Peyer's patch (tissue), 4 donors: ENCODE data around the gene DUSP28.

Experiments used
- POLR2A ChIP-seq, 2 donors: fragments of 450-650 bp; IDR thresholded peaks; one replicate each; pipeline ENCODE4 v1.5.1; 2017; ENCODE audit warnings: antibody characterized with exemption in 2 of 2, mild to moderate bottlenecking in 2 of 2, moderate library complexity in 2 of 2
- TF ChIP-seq, protein P1 (sequence below), 6 experiments: fragments of 450-650 bp in 4 of 6; fragments of 200-600 bp in 2 of 6; sonication (generic) in 1 of 6; IDR thresholded peaks; one replicate each; pipeline ENCODE4 v1.5.1; 2017 to 2019; ENCODE audit warnings: antibody characterized with exemption in 6 of 6, mild to moderate bottlenecking in 3 of 6, moderate library complexity in 1 of 6

- TF ChIP-seq, protein P1, sequence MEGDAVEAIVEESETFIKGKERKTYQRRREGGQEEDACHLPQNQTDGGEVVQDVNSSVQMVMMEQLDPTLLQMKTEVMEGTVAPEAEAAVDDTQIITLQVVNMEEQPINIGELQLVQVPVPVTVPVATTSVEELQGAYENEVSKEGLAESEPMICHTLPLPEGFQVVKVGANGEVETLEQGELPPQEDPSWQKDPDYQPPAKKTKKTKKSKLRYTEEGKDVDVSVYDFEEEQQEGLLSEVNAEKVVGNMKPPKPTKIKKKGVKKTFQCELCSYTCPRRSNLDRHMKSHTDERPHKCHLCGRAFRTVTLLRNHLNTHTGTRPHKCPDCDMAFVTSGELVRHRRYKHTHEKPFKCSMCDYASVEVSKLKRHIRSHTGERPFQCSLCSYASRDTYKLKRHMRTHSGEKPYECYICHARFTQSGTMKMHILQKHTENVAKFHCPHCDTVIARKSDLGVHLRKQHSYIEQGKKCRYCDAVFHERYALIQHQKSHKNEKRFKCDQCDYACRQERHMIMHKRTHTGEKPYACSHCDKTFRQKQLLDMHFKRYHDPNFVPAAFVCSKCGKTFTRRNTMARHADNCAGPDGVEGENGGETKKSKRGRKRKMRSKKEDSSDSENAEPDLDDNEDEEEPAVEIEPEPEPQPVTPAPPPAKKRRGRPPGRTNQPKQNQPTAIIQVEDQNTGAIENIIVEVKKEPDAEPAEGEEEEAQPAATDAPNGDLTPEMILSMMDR (IDR thresholded peaks at IDR 0.05): no peak
- no peak for TF ChIP-seq POLR2A (IDR thresholded peaks at IDR 0.05)
These were observed 21.7 kb downstream of the DUSP28 start for GRCh38 chr2:240581811-240582210.
